ENCODE measurements around the gene EMC8. TPM values are rescaled to one million over a fixed set of nuclear protein-coding genes. Genes with fewer than 3 reads are reported as not detected.

Gene EMC8
- total and polyA plus RNA-seq, 2 of the 8 experiments (the other 6 are each of a cell fraction or from before 2014, with no cell fraction given): 52.2 to 69.7 TPM

DNA sequence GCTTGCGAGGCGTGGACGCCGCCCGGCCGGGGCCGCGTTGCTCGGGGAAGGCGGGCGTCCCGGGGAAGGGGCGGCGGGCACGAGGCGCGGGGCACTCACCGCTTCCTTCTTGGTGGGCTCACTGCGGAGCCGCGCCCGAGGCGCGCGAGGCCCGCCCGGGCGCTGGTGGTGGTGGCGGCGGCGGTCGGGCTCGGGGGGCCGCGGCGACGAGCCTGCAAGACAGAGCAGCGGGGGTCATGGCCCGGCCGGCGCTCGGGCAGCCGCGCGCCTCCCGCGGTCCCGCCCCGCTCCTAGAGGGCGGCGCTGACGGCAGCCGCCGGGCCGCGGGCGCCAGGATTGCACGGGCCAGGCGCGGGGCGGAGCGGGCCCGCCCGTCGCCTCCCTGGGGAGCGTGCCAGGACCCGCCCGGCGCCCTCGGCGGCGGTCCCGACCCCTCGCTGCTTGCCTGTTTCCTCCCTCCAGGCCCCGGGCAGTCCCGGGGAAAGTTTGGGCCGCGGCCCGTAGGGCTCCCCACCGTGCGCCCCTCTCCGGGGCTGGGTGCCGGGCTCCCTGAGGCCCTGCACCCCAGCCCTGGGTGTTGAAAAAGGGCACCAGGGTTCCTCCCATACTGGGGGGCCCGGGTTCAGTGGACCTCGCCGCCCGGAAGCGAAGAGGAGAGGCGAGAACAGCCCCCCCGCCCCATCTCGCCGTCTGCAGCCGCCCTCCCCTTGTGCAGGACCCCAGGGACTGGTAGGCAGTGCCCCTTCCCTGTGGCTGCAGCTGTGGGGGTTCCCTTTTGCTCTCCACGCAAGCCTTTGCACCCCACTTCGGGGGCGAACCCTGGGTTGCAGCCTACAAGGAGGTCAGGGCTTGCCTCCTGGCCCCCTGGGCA, 48.3 kb downstream of the EMC8 start, which contains the start of gene C16orf74:
Gene C16orf74, minus strand, starts transcription at position 270 of the 871 bp plus-strand sequence. CDS start 15,879 bp downstream, outside the sequence.
- no peak for DNase-seq (ENCODE audit: low read depth in 1 of 2, low spot score in 2 of 2)
- H2BK15ac ChIP-seq (ENCODE audit: low read length): peak within 1 kb of the TSS; percentile 21; the same call in 1 of the 2 replicates

More for the DNA sequence above, 48.3 kb downstream of the EMC8 start, which contains the start of gene C16orf74:
- Histone ChIP-seq H3K36me3 (ENCODE audit: control insufficient read depth in 2 of 4, insufficient read depth in 4 of 4, low read length in 3 of 4) (no peaks in the 10 kb centered on the region), H2AFZ (ENCODE audit: low read length) (peak within 1 kb of the TSS; percentile 43; the same call in 1 of the 2 replicates), H3K79me1 (ENCODE audit: low read depth, low read length) (no peaks in the 10 kb centered on the region), H3K9ac (replicated peaks in 1 of 4; ENCODE audit: extremely low read depth in 1 of 4, low read depth in 3 of 4, low read length in 3 of 4) (no peak within 1 kb of the TSS), H3K18ac (ENCODE audit: extremely low read depth, low read length) (peak within 1 kb of the TSS; percentile 5), H2BK12ac (ENCODE audit: low read depth, low read length) (no peak within 1 kb of the TSS), H2BK5ac (ENCODE audit: low read depth, low read length) (peak within 1 kb of the TSS; percentile 24; the same call in 1 of the 2 replicates), H2BK120ac (replicated peaks; ENCODE audit: low read depth, low read length) (no peak within 1 kb of the TSS), H3K4me1 (replicated peaks in 1 of 4; ENCODE audit: control insufficient read depth in 3 of 4, insufficient read depth in 4 of 4, low read length in 3 of 4) (peaks cover 0 to 39% (median 30%) of the 10 kb centered on the region in 4 experiments; a peak in 6 of 7 replicates), H3K9me3 (ENCODE audit: insufficient read depth in 2 of 2, low read depth in 1 of 2, low read length in 1 of 2) (no peaks in the 10 kb centered on the region), H3K4me3 (ENCODE audit: extremely low read depth in 1 of 4, insufficient read depth in 2 of 4, low read depth in 3 of 4, low read length in 4 of 4) (peak within 1 kb of the TSS; percentile 38 to 71 (median 60)), H3K56ac (replicated peaks; ENCODE audit: insufficient read length, low read depth, low read length) (peak within 1 kb of the TSS; percentile 54), H3K23ac (ENCODE audit: insufficient read length) (no peak within 1 kb of the TSS), H4K20me1 (replicated peaks in 1 of 2; ENCODE audit: control insufficient read depth in 1 of 2, insufficient read depth in 2 of 2, low read length in 2 of 2) (peaks cover 0 to 3% of the 10 kb centered on the region in 2 experiments), H3K27me3 (replicated peaks in 1 of 4; ENCODE audit: control insufficient read depth in 3 of 4, extremely low read depth in 1 of 4, insufficient read depth in 3 of 4, low read length in 3 of 4) (peaks cover 3 to 34% (median 22%) of the 10 kb centered on the region in 4 experiments), H3K4ac (replicated peaks; ENCODE audit: insufficient read length, low read depth, low read length) (peak within 1 kb of the TSS; percentile 36), H3K23me2 (ENCODE audit: low read depth, low read length) (peaks cover 4% of the 10 kb centered on the region; the same call in 1 of the 2 replicates), H4K8ac (ENCODE audit: extremely low read depth, insufficient read depth, low read length) (peak within 1 kb of the TSS; percentile 53), H2BK20ac (ENCODE audit: low read length) (peak within 1 kb of the TSS; percentile 61; the same call in 1 of the 2 replicates), H4K91ac (replicated peaks; ENCODE audit: insufficient read length, low read length) (peak within 1 kb of the TSS; percentile 31), H3K4me2 (ENCODE audit: insufficient read depth in 1 of 2, low read depth in 2 of 2, low read length in 2 of 2) (peak within 1 kb of the TSS; percentile 80 to 83), H2AK5ac (ENCODE audit: low read depth, low read length) (no peak within 1 kb of the TSS), H3K79me2 (ENCODE audit: control insufficient read depth in 1 of 2, insufficient read depth in 2 of 2, low read length in 2 of 2) (no peaks in the 10 kb centered on the region), H3K14ac (ENCODE audit: insufficient read length) (no peak within 1 kb of the TSS), H3K27ac (ENCODE audit: low read depth, low read length) (no peak within 1 kb of the TSS), H4K5ac (ENCODE audit: insufficient read length, low read depth, low read length) (no peak within 1 kb of the TSS)
- TF ChIP-seq KDM1A (IDR thresholded peaks at IDR 0.05; ENCODE audit: borderline replicate concordance, low read length): no peak
- TF ChIP-seq SUZ12 (IDR thresholded peaks at IDR 0.05; ENCODE audit: low read length): 0 out of 2 replicates have a peak, but pooled peaks have one; percentile 10
- TF ChIP-seq EZH2 (IDR thresholded peaks at IDR 0.05; ENCODE audit: low read depth, low read length, severe bottlenecking): peak; percentile 19
- ChIA-PET POLR2A (ENCODE audit: partially characterized antibody) (interaction anchor here (0.6 to 1.2 kb wide), 3 partner anchors 35 to 49 kb away, joined by 3 read pairs; no protein-coding TSS in a partner anchor), CTCF (ENCODE audit: partially characterized antibody) (interaction anchor here (1.1 to 1.8 kb wide), 4 partner anchors 23 to 260 kb away, joined by 3 to 6 read pairs (median 4); no protein-coding TSS in a partner anchor)
- FAIRE-seq: no peak
- WGBS, 2 experiments (ENCODE audit: extremely low coverage in 1 of 2, insufficient coverage in 1 of 2, insufficient read length in 1 of 2, insufficient replicate concordance in 2 of 2, low coverage in 1 of 2, low lambda C conversion rate in 2 of 2, missing lambda C conversion rate in 1 of 2): 17% methylated on average over 17 of the region's 96 CpGs; no CpG with 5 or more reads in 1 of the 2 experiments

Data from H1 (cell line).